HepG2 (cell line): ENCODE measurements around the gene ENTPD7. TPM values are rescaled to one million over a fixed set of nuclear protein-coding genes. Genes with fewer than 3 reads are reported as not detected.

Experiments
- ATAC-seq: fragments of 200-7000 bp; cut with Tn5 transposase; 3 replicates; pipeline ENCODE4 v1.9.1; 2020; ENCODE audit warnings: mild to moderate bottlenecking, moderate library complexity
- BruUV-seq: library from RNA; stranded (reverse); fragments of 400-500 nt; replicated peaks from 2 replicates; lab custom pipeline; 2021; lab: Mats Ljungman, UMichigan
- CTCF ChIA-PET: fragments of 300-600 bp; formaldehyde crosslinking; extraction: SDS; loops from one replicate; lab custom pipeline; 2021; ENCODE audit warnings: low total read pairs, inconsistent platforms, low intra/inter-chr PET ratio; lab: Yijun Ruan, JAX
- POLR2A ChIA-PET: fragments of 350-600 bp; sonication (Branson Sonifier 250); formaldehyde crosslinking; loops from one replicate; lab custom pipeline; 2020; ENCODE audit warnings: antibody characterized with exemption, inconsistent platforms; lab: Yijun Ruan, JAX
- DNase-seq: peaks from one replicate; pipeline ENCODE4 v3.0.0-alpha.2; 2015; ENCODE audit warnings: low spot score
- FAIRE-seq: peaks from 3 replicates; lab custom pipeline; 2011; peaks lifted over from hg19 to GRCh38; lab: Jason Lieb, UNC
- H2AFZ ChIP-seq: one replicate; pipeline ENCODE4 v1.6.1; 2011; ENCODE audit warnings: low read length, inconsistent platforms
- H3K27ac ChIP-seq: fragments of 300-600 bp; 3 replicates; pipeline ENCODE4 v1.8.0; 2011; ENCODE audit warnings: mixed run types, mild to moderate bottlenecking, mixed read lengths, low read length, inconsistent platforms; ENCODE audit not compliant: insufficient read depth; ENCODE audit errors: extremely low read length
- H3K27me3 ChIP-seq, 2 experiments: fragments of 200-600 bp in 1 of 2; 2 replicates in 1 of 2; 3 replicates in 1 of 2; pipeline versions ENCODE4 v1.6.0 to v1.8.0; 2011; ENCODE audit warnings: low read length in 2 of 2, mild to moderate bottlenecking in 2 of 2, moderate library complexity in 2 of 2, inconsistent platforms in 1 of 2; ENCODE audit not compliant: insufficient read depth in 2 of 2, control insufficient read depth in 1 of 2
- H3K36me3 ChIP-seq, 2 experiments: fragments of 200-600 bp in 1 of 2; replicated peaks in 1 of 2; 2 replicates in 1 of 2; 3 replicates in 1 of 2; pipeline versions ENCODE4 v1.5.1 to v1.8.0; 2011; ENCODE audit warnings: low read length in 2 of 2, inconsistent platforms in 1 of 2; ENCODE audit not compliant: insufficient read depth in 2 of 2, control insufficient read depth in 1 of 2
- H3K4me1 ChIP-seq: 2 replicates; pipeline ENCODE4 v1.5.1; 2012; ENCODE audit warnings: low read length, inconsistent platforms; ENCODE audit not compliant: insufficient read depth
- H3K4me2 ChIP-seq: 2 replicates; pipeline ENCODE4 v1.6.0; 2011; ENCODE audit warnings: low read depth, low read length, inconsistent platforms
- H3K4me3 ChIP-seq, 3 experiments: fragments of 200-600 bp in 1 of 3; sonication (generic), shearing (Covaris generic) in 1 of 3; replicated peaks in 1 of 3; 2 replicates each; pipeline ENCODE4 v1.5.1; 2011 to 2016; ENCODE audit warnings: low read length in 3 of 3, inconsistent platforms in 2 of 3, low read depth in 2 of 3, mild to moderate bottlenecking in 2 of 3, control low read depth in 1 of 3, mixed read lengths in 1 of 3; ENCODE audit not compliant: insufficient read depth in 1 of 3
- H3K79me2 ChIP-seq: one replicate; pipeline ENCODE4 v1.6.1; 2011; ENCODE audit warnings: low read length, inconsistent platforms; ENCODE audit not compliant: insufficient read depth
- H3K9ac ChIP-seq: 2 replicates; pipeline ENCODE4 v1.6.0; 2011; ENCODE audit warnings: mild to moderate bottlenecking, low read depth, low read length, inconsistent platforms; ENCODE audit not compliant: insufficient read depth
- H3K9me3 ChIP-seq: 2 replicates; pipeline ENCODE4 v1.5.1; 2012; ENCODE audit warnings: mild to moderate bottlenecking, low read length
- H4K20me1 ChIP-seq: 2 replicates; pipeline ENCODE4 v1.6.0; 2011; ENCODE audit warnings: inconsistent platforms, mild to moderate bottlenecking, low read length, moderate library complexity; ENCODE audit not compliant: insufficient read depth
- ARNT ChIP-seq: fragments of 450-650 bp; IDR thresholded peaks from 2 replicates; pipeline ENCODE4 v1.6.1; 2017
- CSRNP1 ChIP-seq: sonication (generic); formaldehyde crosslinking; IDR thresholded peaks from 2 replicates; pipeline ENCODE4 v1.8.1; 2023; ENCODE audit warnings: mild to moderate bottlenecking, missing genetic modification reagents
- KDM4B ChIP-seq: sonication (generic); formaldehyde crosslinking; IDR thresholded peaks from 2 replicates; pipeline ENCODE4 v1.4.0; 2020; ENCODE audit warnings: missing genetic modification reagents
- MAFF ChIP-seq: IDR thresholded peaks from 2 replicates; pipeline ENCODE4 v1.6.1; 2011; ENCODE audit warnings: low read depth, low read length, improper control_type of control experiment
- ZMYM4 ChIP-seq: sonication (generic); formaldehyde crosslinking; IDR thresholded peaks from 2 replicates; pipeline ENCODE4 v1.8.1; 2023; ENCODE audit warnings: mild to moderate bottlenecking, missing genetic modification reagents
- ZNF124 ChIP-seq: sonication (generic); formaldehyde crosslinking; IDR thresholded peaks from 2 replicates; pipeline ENCODE4 v1.4.0; 2020; ENCODE audit warnings: missing genetic modification reagents
- ZNF143 ChIP-seq: sonication (generic); formaldehyde crosslinking; IDR thresholded peaks from 2 replicates; pipeline ENCODE4 v1.4.0; 2020; ENCODE audit warnings: missing genetic modification reagents
- ZNF280B ChIP-seq: sonication (generic); formaldehyde crosslinking; IDR thresholded peaks from 2 replicates; pipeline ENCODE4 v1.5.0; 2020; ENCODE audit warnings: missing genetic modification reagents, mild to moderate bottlenecking, borderline replicate concordance
- ZNF597 ChIP-seq: sonication (generic); formaldehyde crosslinking; IDR thresholded peaks from 2 replicates; pipeline ENCODE4 v1.5.0; 2020; ENCODE audit warnings: missing genetic modification reagents
- ZNF614 ChIP-seq: IDR thresholded peaks from 2 replicates; pipeline ENCODE4 v1.6.1; 2018; ENCODE audit warnings: missing biosample characterization, missing genetic modification reagents, inconsistent platforms, borderline replicate concordance
- ZNF761 ChIP-seq: sonication (generic); formaldehyde crosslinking; conservative IDR thresholded peaks from 2 replicates; pipeline ENCODE4 v1.4.0; 2020; ENCODE audit warnings: mild to moderate bottlenecking, missing genetic modification reagents
- ZNF777 ChIP-seq: sonication (generic); formaldehyde crosslinking; IDR thresholded peaks from 2 replicates; pipeline ENCODE4 v1.4.0; 2020; ENCODE audit warnings: missing genetic modification reagents
- ZNF782 ChIP-seq: sonication (generic); formaldehyde crosslinking; IDR thresholded peaks from 2 replicates; pipeline ENCODE4 v1.4.0; 2020; ENCODE audit warnings: missing genetic modification reagents, mild to moderate bottlenecking, borderline replicate concordance
- ZNF784 ChIP-seq: sonication (generic); formaldehyde crosslinking; IDR thresholded peaks from 2 replicates; pipeline ENCODE4 v1.5.1; 2020; ENCODE audit warnings: missing genetic modification reagents, mild to moderate bottlenecking, borderline replicate concordance
- ZNF790 ChIP-seq: sonication (generic); formaldehyde crosslinking; IDR thresholded peaks from 2 replicates; pipeline ENCODE4 v1.8.0; 2022; ENCODE audit warnings: missing genetic modification reagents, mild to moderate bottlenecking, borderline replicate concordance
- WGBS: methylation state at CpG from one replicate; pipeline ENCODE4 v1.1.6; 2017; ENCODE audit warnings: low lambda C conversion rate; 5-methylcytosine and 5-hydroxymethylcytosine counted together
- in situ Hi-C: cut with HindIII; loops from 2 replicates; pipeline ENCODE4 v1.10.0; 2017; ENCODE audit warnings: low pct_unique_long_range_greater_than_20kb; ENCODE audit not compliant: extremely low pct_ligation_motif_present
- intact Hi-C: fragments of 100-400 bp; cut with micrococcal nuclease; formaldehyde crosslinking; loops from one replicate; pipeline ENCODE4 v1.10.0; 2022; ENCODE audit not compliant: unreplicated experiment
- polyA plus RNA-seq, 8 experiments: library from polyadenylated mRNA; depleted of rRNA in 3 of 8; stranded (reverse) in 7 of 8; unstranded in 1 of 8; fragments of >200 nt; fragmentation: Illumina TruSeq in 4 of 8; extraction: Trizol in 4 of 8; gene quantifications; 2 replicates each; pipeline versions ENCODE4 v1.2.1 to v1.2.3, GENCODE V29; 2011 to 2016; ENCODE audit warnings: low read depth in 4 of 8, missing spikeins in 1 of 8, mixed read lengths in 1 of 8; ENCODE audit not compliant: insufficient read depth in 1 of 8
- total RNA-seq, 5 experiments: library from RNA; depleted of rRNA; stranded (reverse); fragments of >200 nt; fragmentation: Illumina TruSeq; extraction: Trizol; gene quantifications; 2 replicates each; pipeline ENCODE4 v1.2.3, GENCODE V29; 2016; ENCODE audit warnings: low read depth in 1 of 5

The ENTPD7 gene
- total and polyA plus RNA-seq, 2 of the 13 experiments (the other 11 are each of a cell fraction or from before 2014, with no cell fraction given) = 7.6 to 36.5 TPM

- peak overlapping the region; percentile 95 for H3K27ac ChIP-seq
- H3K4me1 ChIP-seq = peaks cover 41% of the 10 kb centered on the region
- 0% methylated on average over 11 of the region's 78 CpGs for WGBS
- peak; percentile 83 for DNase-seq
- BruUV-seq = no TSS peak
- H3K4me2 ChIP-seq = peak overlapping the region; percentile 95
- no peak overlapping the region for H2AFZ ChIP-seq
- peaks cover 5% of the 10 kb centered on the region; the same call in 1 of the 2 replicates for H4K20me1 ChIP-seq
- no peak for FAIRE-seq
- in situ Hi-C loops (loop anchor here (10.0 kb wide), 2 partner anchors 54 to 94 kb away; no protein-coding TSS in a partner anchor), intact Hi-C loops (loop anchor here (2.0 to 5.0 kb wide), 2 partner anchors 38 to 391 kb away; partner anchors contain the start of gene ENTPD7)
- H3K27me3 ChIP-seq = no peaks in the 10 kb centered on the region; a peak in 1 of 5 replicates
- ATAC-seq = peak; percentile 93
- POLR2A ChIA-PET = interaction anchor here (0.7 to 5.4 kb wide), 20 partner anchors 8 to 1206 kb away, joined by 3 to 63 read pairs (median 4); partner anchors contain the start of genes ABCC2, COX15, CUTC and ENTPD7
- H3K9me3 ChIP-seq = no peaks in the 10 kb centered on the region
- peak overlapping the region; percentile 72 to 79 (median 79) for H3K4me3 ChIP-seq
- CTCF ChIA-PET = no interaction called here
- peaks cover 35% of the 10 kb centered on the region for H3K79me2 ChIP-seq
- peaks cover 0 to under 1% of the 10 kb centered on the region in 2 experiments; a peak in 2 of 5 replicates for H3K36me3 ChIP-seq
- peak overlapping the region; percentile 87 for H3K9ac ChIP-seq
- TF ChIP-seq ZMYM4 (CRISPR knock-in tag) = peak; percentile 82
- TF ChIP-seq ZNF280B (CRISPR knock-in tag) = peak; percentile 85
- no peak; the same call in 1 of the 2 replicates for TF ChIP-seq ZNF782
- TF ChIP-seq MAFF = no peak
- no peak for TF ChIP-seq ARNT
- TF ChIP-seq KDM4B (CRISPR knock-in tag) = no peak
- no peak for TF ChIP-seq ZNF597 (CRISPR knock-in tag)
- peak; percentile 48; the same call in 1 of the 2 replicates for TF ChIP-seq ZNF124 (CRISPR knock-in tag)
- peak; percentile 87; the same call in 1 of the 2 replicates for TF ChIP-seq ZNF790 (CRISPR knock-in tag)
- peak; percentile 92; the same call in 1 of the 2 replicates for TF ChIP-seq CSRNP1 (CRISPR knock-in tag)
- TF ChIP-seq ZNF761 (CRISPR knock-in tag) = peak; percentile 49; the same call in 1 of the 2 replicates
- 0 out of 2 replicates have a peak, but pooled peaks have one; percentile 6 for TF ChIP-seq ZNF143 (CRISPR knock-in tag)
- peak; percentile 67; the same call in 1 of the 2 replicates for TF ChIP-seq ZNF777 (CRISPR knock-in tag)
- TF ChIP-seq ZNF784 (CRISPR knock-in tag) = peak; percentile 68; the same call in 1 of the 2 replicates
- peak; percentile 80 for TF ChIP-seq ZNF614
Observed at GRCh38 chr10:99620711-99621453, 38.4 kb upstream of the ENTPD7 start.
